Measurements from ENCODE around the gene REPIN1. TPM values are rescaled to one million over a fixed set of nuclear protein-coding genes. Genes with fewer than 3 reads are reported as not detected.

The REPIN1 gene
- total RNA-seq, 4 donors from 2014 or later = 66.8 to 143 (median 97.7) TPM

DNA sequence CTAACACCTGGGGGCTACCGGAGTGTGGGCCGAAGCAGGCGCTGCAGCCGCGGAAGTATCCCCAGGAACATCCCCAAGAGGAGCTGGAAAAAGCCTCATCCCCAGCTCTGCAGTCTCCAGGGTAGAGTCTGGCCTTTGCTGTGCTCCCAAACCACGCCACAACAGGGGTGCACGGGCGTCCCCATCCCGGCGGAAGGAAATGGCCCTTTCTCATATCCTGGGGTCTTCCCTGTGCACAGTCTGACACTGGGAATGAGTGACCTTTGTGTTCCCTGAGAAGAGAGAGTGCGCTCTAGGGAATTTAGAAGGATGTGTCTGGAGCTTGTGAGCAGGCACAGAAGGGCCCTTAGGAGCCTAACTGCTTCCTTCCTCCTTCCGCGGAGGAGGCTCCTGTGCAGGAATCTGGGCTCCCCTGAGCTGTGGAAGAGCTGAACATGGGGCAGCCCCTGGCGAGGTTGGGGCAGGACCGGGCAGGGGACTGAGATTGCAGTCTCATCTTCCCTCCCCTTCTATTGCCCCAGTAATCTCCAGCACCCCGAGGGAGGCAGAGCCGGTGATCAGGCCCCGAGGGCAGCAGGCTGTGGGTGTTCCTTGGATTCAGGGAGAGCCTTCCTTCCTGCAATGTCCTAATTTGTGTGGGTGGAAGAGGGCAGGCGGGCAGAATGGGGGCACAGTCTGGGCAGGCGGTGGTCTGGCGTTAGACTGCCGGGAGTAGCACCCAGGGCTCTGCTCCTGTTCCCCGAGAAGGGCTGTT, 1.3 kb downstream of the REPIN1 start:
- H3K36me3 ChIP-seq = peaks cover 19 to 48% (median 43%) of the 10 kb centered on the region in 4 donors
- peaks cover 41 to 57% (median 53%) of the 10 kb centered on the region in 4 donors for H3K4me1 ChIP-seq
- H3K27me3 ChIP-seq = no peaks in the 10 kb centered on the region
- H3K4me3 ChIP-seq = peak overlapping the region; percentile 70 to 96 (median 82)
- H3K27ac ChIP-seq (replicated peaks in 1 of 4) = peak overlapping the region; percentile 91 to 98 (median 92)
- intact Hi-C loops (cut with DNase I) = loop anchor here (2.0 to 5.0 kb wide), 2 partner anchors 29 to 37 kb away; partner anchors contain the start of gene RARRES2
- no peak for TF ChIP-seq POLR2A (IDR thresholded peaks at IDR 0.05; ENCODE audit: low read depth)
- TF ChIP-seq, protein P1, sequence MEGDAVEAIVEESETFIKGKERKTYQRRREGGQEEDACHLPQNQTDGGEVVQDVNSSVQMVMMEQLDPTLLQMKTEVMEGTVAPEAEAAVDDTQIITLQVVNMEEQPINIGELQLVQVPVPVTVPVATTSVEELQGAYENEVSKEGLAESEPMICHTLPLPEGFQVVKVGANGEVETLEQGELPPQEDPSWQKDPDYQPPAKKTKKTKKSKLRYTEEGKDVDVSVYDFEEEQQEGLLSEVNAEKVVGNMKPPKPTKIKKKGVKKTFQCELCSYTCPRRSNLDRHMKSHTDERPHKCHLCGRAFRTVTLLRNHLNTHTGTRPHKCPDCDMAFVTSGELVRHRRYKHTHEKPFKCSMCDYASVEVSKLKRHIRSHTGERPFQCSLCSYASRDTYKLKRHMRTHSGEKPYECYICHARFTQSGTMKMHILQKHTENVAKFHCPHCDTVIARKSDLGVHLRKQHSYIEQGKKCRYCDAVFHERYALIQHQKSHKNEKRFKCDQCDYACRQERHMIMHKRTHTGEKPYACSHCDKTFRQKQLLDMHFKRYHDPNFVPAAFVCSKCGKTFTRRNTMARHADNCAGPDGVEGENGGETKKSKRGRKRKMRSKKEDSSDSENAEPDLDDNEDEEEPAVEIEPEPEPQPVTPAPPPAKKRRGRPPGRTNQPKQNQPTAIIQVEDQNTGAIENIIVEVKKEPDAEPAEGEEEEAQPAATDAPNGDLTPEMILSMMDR (IDR thresholded peaks at IDR 0.05) = no peak
- no peak for TF ChIP-seq POLR2AphosphoS5 (IDR thresholded peaks at IDR 0.05)
- no peak for TF ChIP-seq EP300 (IDR thresholded peaks at IDR 0.05)
- H3K9me3 ChIP-seq = no peaks in the 10 kb centered on the region
- no peak for DNase-seq (ENCODE audit: extremely low spot score)
- 32% methylated on average over 18 of the region's 23 CpGs for WGBS

DNA sequence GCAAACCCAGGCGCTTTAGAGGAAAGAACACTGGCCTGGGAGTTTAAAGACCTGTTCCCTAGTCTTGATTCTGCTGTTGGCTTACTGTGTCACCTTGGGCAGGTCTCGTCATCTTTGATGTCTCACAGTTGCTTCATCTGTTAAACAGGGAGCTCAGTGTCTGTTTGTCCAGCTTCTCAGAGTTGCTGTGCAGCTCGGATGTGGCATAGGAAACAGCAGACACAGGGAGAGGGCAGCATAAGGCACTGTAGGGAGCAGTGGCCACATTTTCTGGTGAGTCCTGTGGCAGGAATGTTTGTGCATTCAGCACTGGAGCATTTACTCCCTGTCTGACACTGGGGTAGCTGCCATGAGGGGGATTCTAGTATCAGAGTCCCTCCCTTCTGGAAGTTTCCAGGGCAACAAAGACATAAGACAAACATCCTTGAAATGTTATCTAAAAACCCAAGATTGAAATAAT, 2.0 kb downstream of the REPIN1 start:
- WGBS = 62% methylated on average over 3 of the region's 3 CpGs
- Histone ChIP-seq H3K4me1 (peaks cover 41 to 57% (median 53%) of the 10 kb centered on the region in 4 donors), H3K27me3 (no peaks in the 10 kb centered on the region), H3K4me3 (peak overlapping the region in 1 of 4 donors; percentile 70), H3K27ac (replicated peaks in 1 of 4) (peak overlapping the region; percentile 91 to 98 (median 92)), H3K36me3 (peaks cover 19 to 48% (median 43%) of the 10 kb centered on the region in 4 donors), H3K9me3 (no peaks in the 10 kb centered on the region)
- no peak for DNase-seq (ENCODE audit: extremely low spot score)
- intact Hi-C loops (cut with DNase I) = no loop called here
- TF ChIP-seq POLR2AphosphoS5 (IDR thresholded peaks at IDR 0.05) (no peak), EP300 (IDR thresholded peaks at IDR 0.05) (no peak), POLR2A (IDR thresholded peaks at IDR 0.05; ENCODE audit: low read depth) (no peak)
- TF ChIP-seq, protein P1 (IDR thresholded peaks at IDR 0.05) = no peak

DNA sequence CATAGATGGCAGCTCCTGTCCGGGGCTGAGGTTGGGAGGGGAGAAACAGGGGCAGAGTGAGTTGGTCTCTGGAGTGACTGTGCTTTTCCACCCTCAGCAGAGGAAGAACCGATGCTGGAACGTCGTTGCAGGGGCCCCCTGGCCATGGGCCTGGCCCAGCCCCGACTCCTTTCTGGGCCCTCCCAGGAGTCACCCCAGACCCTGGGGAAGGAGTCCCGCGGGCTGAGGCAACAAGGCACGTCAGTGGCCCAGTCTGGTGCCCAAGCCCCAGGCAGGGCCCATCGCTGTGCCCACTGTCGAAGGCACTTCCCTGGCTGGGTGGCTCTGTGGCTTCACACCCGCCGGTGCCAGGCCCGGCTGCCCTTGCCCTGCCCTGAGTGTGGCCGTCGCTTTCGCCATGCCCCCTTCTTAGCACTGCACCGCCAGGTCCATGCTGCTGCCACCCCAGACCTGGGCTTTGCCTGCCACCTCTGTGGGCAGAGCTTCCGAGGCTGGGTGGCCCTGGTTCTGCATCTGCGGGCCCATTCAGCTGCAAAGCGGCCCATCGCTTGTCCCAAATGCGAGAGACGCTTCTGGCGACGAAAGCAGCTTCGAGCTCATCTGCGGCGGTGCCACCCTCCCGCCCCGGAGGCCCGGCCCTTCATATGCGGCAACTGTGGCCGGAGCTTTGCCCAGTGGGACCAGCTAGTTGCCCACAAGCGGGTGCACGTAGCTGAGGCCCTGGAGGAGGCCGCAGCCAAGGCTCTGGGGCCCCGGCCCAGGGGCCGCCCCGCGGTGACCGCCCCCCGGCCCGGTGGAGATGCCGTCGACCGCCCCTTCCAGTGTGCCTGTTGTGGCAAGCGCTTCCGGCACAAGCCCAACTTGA, 2.7 kb downstream of the REPIN1 start:
- no peak for DNase-seq (ENCODE audit: extremely low spot score)
- Histone ChIP-seq H3K9me3 (no peaks in the 10 kb centered on the region), H3K4me3 (no peak overlapping the region), H3K36me3 (peaks cover 19 to 48% (median 43%) of the 10 kb centered on the region in 4 donors), H3K4me1 (peaks cover 44 to 57% (median 53%) of the 10 kb centered on the region in 4 donors), H3K27me3 (no peaks in the 10 kb centered on the region), H3K27ac (replicated peaks in 1 of 4) (peak overlapping the region; percentile 25 to 98 (median 92))
- 81% methylated on average over 19 of the region's 48 CpGs for WGBS
- intact Hi-C loops (cut with DNase I) = no loop called here
- TF ChIP-seq POLR2A (IDR thresholded peaks at IDR 0.05; ENCODE audit: low read depth) = no peak
- TF ChIP-seq EP300 (IDR thresholded peaks at IDR 0.05) = no peak
- TF ChIP-seq, protein P1 (IDR thresholded peaks at IDR 0.05) = no peak
- no peak for TF ChIP-seq POLR2AphosphoS5 (IDR thresholded peaks at IDR 0.05)

DNA sequence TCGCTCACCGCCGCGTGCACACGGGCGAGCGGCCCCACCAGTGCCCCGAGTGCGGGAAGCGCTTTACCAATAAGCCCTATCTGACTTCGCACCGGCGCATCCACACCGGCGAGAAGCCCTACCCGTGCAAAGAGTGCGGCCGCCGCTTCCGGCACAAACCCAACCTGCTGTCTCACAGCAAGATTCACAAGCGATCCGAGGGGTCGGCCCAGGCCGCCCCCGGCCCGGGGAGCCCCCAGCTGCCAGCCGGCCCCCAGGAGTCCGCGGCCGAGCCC, 3.3 kb downstream of the REPIN1 start:
- WGBS = 89% methylated on average over 11 of the region's 30 CpGs
- Histone ChIP-seq H3K27me3 (no peaks in the 10 kb centered on the region), H3K4me3 (no peak overlapping the region), H3K27ac (replicated peaks in 1 of 4) (no peak overlapping the region), H3K4me1 (peaks cover 44 to 57% (median 53%) of the 10 kb centered on the region in 4 donors), H3K9me3 (no peaks in the 10 kb centered on the region), H3K36me3 (peaks cover 19 to 48% (median 43%) of the 10 kb centered on the region in 4 donors)
- no peak for TF ChIP-seq POLR2AphosphoS5 (IDR thresholded peaks at IDR 0.05)
- no peak for TF ChIP-seq POLR2A (IDR thresholded peaks at IDR 0.05; ENCODE audit: low read depth)
- no peak for TF ChIP-seq EP300 (IDR thresholded peaks at IDR 0.05)
- TF ChIP-seq, protein P1 (IDR thresholded peaks at IDR 0.05) = no peak
- intact Hi-C loops (cut with DNase I) = no loop called here
- DNase-seq (ENCODE audit: extremely low spot score) = no peak
